CD4-positive, alpha-beta T cell treated with Interleukin-21 for 1 hour (primary cell): ENCODE data around the gene SENP5.

Source experiments
- DNase-seq: peaks from one replicate; pipeline ENCODE4 v3.0.0-alpha.2; 2020

SENP5 gene

GRCh38 chr3:196969660-196970546 is 102.2 kb downstream of the SENP5 start:
- peak; percentile 71 for DNase-seq

GRCh38 chr3:196970547-196971093 is 102.9 kb downstream of the SENP5 start:
- no peak for DNase-seq

- DNase-seq: no peak
Measured at GRCh38 chr3:196971094-196971698, 103.5 kb downstream of the SENP5 start.

- DNase-seq: no peak
Measured at GRCh38 chr3:196974661-196975060, 106.9 kb downstream of the SENP5 start.

GRCh38 chr3:196975349-196975748 is 107.6 kb downstream of the SENP5 start:
- DNase-seq: no peak

GRCh38 chr3:196976941-196977340 is 109.2 kb downstream of the SENP5 start:
- no peak for DNase-seq

- DNase-seq: no peak
Measured at GRCh38 chr3:196979545-196979944, 111.8 kb downstream of the SENP5 start.

- DNase-seq: no peak
Measured at GRCh38 chr3:196981657-196982056, 113.9 kb downstream of the SENP5 start.

GRCh38 chr3:196983186-196983585 is 115.5 kb downstream of the SENP5 start:
- no peak for DNase-seq
